HUES64 (cell line): ENCODE measurements around the gene ANKRD24.
"Not testable (repeated sequence)": the region's sequence is repeated elsewhere in the genome, so short reads cannot be mapped to it uniquely, and the experiment has no call there.

ENCODE experiments used
- H3K27ac ChIP-seq: 2 replicates; pipeline ENCODE4 v1.7.0; 2013; ENCODE audit warnings: low read depth, low read length, inconsistent platforms
- H3K27me3 ChIP-seq: 2 replicates; pipeline ENCODE4 v1.6.1; 2013; ENCODE audit warnings: mild to moderate bottlenecking, low read length; ENCODE audit not compliant: insufficient read depth
- H3K36me3 ChIP-seq: 2 replicates; pipeline ENCODE4 v1.6.1; 2013; ENCODE audit warnings: mild to moderate bottlenecking, low read length; ENCODE audit not compliant: insufficient read depth
- H3K4me1 ChIP-seq: 2 replicates; pipeline ENCODE4 v1.6.1; 2013; ENCODE audit warnings: mild to moderate bottlenecking, low read length, moderate library complexity; ENCODE audit not compliant: insufficient read depth
- H3K4me3 ChIP-seq: 2 replicates; pipeline ENCODE4 v1.5.1; 2013; ENCODE audit warnings: mild to moderate bottlenecking, low read length, moderate library complexity
- H3K9ac ChIP-seq: 2 replicates; pipeline ENCODE4 v1.6.1; 2013; ENCODE audit warnings: mild to moderate bottlenecking, low read depth, low read length
- H3K9me3 ChIP-seq: 2 replicates; pipeline ENCODE4 v1.6.1; 2013; ENCODE audit warnings: low read depth, low read length; ENCODE audit not compliant: insufficient read depth
- WGBS: fragments of 150-250, 120-280 bp; methylation state at CpG from one replicate; pipeline ENCODE4 v1.1.7; 2013; ENCODE audit warnings: missing lambda C conversion rate; 5-methylcytosine and 5-hydroxymethylcytosine counted together

The ANKRD24 gene

GRCh38 chr19:4152241-4152998, 30.1 kb upstream of the ANKRD24 start:
- Histone ChIP-seq H3K9ac (no peak overlapping the region), H3K27ac (no peak overlapping the region), H3K4me3 (no peak overlapping the region), H3K4me1 (no peaks in the 10 kb centered on the region), H3K9me3 (no peaks in the 10 kb centered on the region), H3K36me3 (no peaks in the 10 kb centered on the region), H3K27me3 (no peaks in the 10 kb centered on the region)
- 89% methylated on average over 10 of the region's 10 CpGs for whole genome bisulfite sequencing

- no peaks in the 10 kb centered on the region for H3K9me3 ChIP-seq
- H3K27ac ChIP-seq = no peak overlapping the region
- WGBS = 86% methylated on average over 21 of the region's 21 CpGs
- H3K4me1 ChIP-seq = no peaks in the 10 kb centered on the region
- no peaks in the 10 kb centered on the region for H3K27me3 ChIP-seq
- H3K36me3 ChIP-seq = no peaks in the 10 kb centered on the region
- H3K4me3 ChIP-seq = no peak overlapping the region
- no peak overlapping the region for H3K9ac ChIP-seq
Observed at GRCh38 chr19:4154571-4155312, 27.7 kb upstream of the ANKRD24 start.

- Histone ChIP-seq H3K9me3 (no peaks in the 10 kb centered on the region), H3K27me3 (no peaks in the 10 kb centered on the region), H3K36me3 (no peaks in the 10 kb centered on the region), H3K27ac (no peak overlapping the region), H3K4me1 (no peaks in the 10 kb centered on the region), H3K4me3 (no peak overlapping the region), H3K9ac (no peak overlapping the region)
- WGBS = 88% methylated on average over 6 of the region's 6 CpGs
Observed at GRCh38 chr19:4157164-4157563, 25.3 kb upstream of the ANKRD24 start.

GRCh38 chr19:4157971-4158370, 24.5 kb upstream of the ANKRD24 start:
- not testable (repeated sequence) for H3K4me1 ChIP-seq, H3K9me3 ChIP-seq, H3K36me3 ChIP-seq, H3K4me3 ChIP-seq, H3K27ac ChIP-seq, H3K9ac ChIP-seq, H3K27me3 ChIP-seq
- 89% methylated on average over 8 of the region's 8 CpGs for WGBS

- no peaks in the 10 kb centered on the region for H3K36me3 ChIP-seq
- no peaks in the 10 kb centered on the region for H3K4me1 ChIP-seq
- no peaks in the 10 kb centered on the region for H3K9me3 ChIP-seq
- H3K27ac ChIP-seq = no peak overlapping the region
- no peaks in the 10 kb centered on the region; the same call in 1 of the 2 replicates for H3K27me3 ChIP-seq
- 82% methylated on average over 7 of the region's 7 CpGs for WGBS
- no peak overlapping the region for H3K9ac ChIP-seq
- no peak overlapping the region for H3K4me3 ChIP-seq
Observed at GRCh38 chr19:4161415-4162077, 20.9 kb upstream of the ANKRD24 start.

GRCh38 chr19:4164262-4164661, 18.2 kb upstream of the ANKRD24 start:
- H3K4me3 ChIP-seq = no peak overlapping the region
- H3K4me1 ChIP-seq = no peaks in the 10 kb centered on the region
- no peaks in the 10 kb centered on the region for H3K36me3 ChIP-seq
- H3K9ac ChIP-seq = no peak overlapping the region
- no peaks in the 10 kb centered on the region for H3K9me3 ChIP-seq
- 66% methylated on average over 11 of the region's 11 CpGs for WGBS
- H3K27me3 ChIP-seq = no peaks in the 10 kb centered on the region; the same call in 1 of the 2 replicates
- no peak overlapping the region for H3K27ac ChIP-seq

- 65% methylated on average over 22 of the region's 22 CpGs for WGBS
- Histone ChIP-seq H3K4me1 (no peaks in the 10 kb centered on the region), H3K4me3 (no peak overlapping the region), H3K36me3 (0 out of 2 replicates have a peak, but pooled peaks cover 6% of the 10 kb centered on the region), H3K9ac (no peak overlapping the region), H3K27ac (no peak overlapping the region), H3K9me3 (no peaks in the 10 kb centered on the region), H3K27me3 (peaks cover 15% of the 10 kb centered on the region)
Observed at GRCh38 chr19:4171676-4172075, 10.8 kb upstream of the ANKRD24 start.

GRCh38 chr19:4172861-4173473, 9.5 kb upstream of the ANKRD24 start:
- 11% methylated on average over 45 of the region's 45 CpGs for WGBS
- Histone ChIP-seq H3K9ac (no peak overlapping the region), H3K27ac (no peak overlapping the region), H3K4me3 (peak overlapping the region; percentile 30), H3K36me3 (0 out of 2 replicates have a peak, but pooled peaks cover 6% of the 10 kb centered on the region), H3K27me3 (peaks cover 15% of the 10 kb centered on the region), H3K4me1 (no peaks in the 10 kb centered on the region), H3K9me3 (no peaks in the 10 kb centered on the region)

GRCh38 chr19:4173479-4174212, 8.8 kb upstream of the ANKRD24 start:
- no peaks in the 10 kb centered on the region for H3K4me1 ChIP-seq
- WGBS = 52% methylated on average over 11 of the region's 11 CpGs
- H3K36me3 ChIP-seq = 0 out of 2 replicates have a peak, but pooled peaks cover 6% of the 10 kb centered on the region
- H3K27ac ChIP-seq = no peak overlapping the region
- peaks cover 15% of the 10 kb centered on the region for H3K27me3 ChIP-seq
- no peaks in the 10 kb centered on the region for H3K9me3 ChIP-seq
- peak overlapping the region; percentile 30 for H3K4me3 ChIP-seq
- no peak overlapping the region for H3K9ac ChIP-seq

- no peak overlapping the region for H3K4me3 ChIP-seq
Observed at GRCh38 chr19:4174213-4174894, 8.1 kb upstream of the ANKRD24 start.

More at GRCh38 chr19:4174213-4174894, 8.1 kb upstream of the ANKRD24 start:
- Histone ChIP-seq H3K36me3 (0 out of 2 replicates have a peak, but pooled peaks cover 6% of the 10 kb centered on the region), H3K4me1 (no peaks in the 10 kb centered on the region), H3K9me3 (no peaks in the 10 kb centered on the region), H3K27ac (no peak overlapping the region), H3K27me3 (peaks cover 15% of the 10 kb centered on the region), H3K9ac (no peak overlapping the region)
- WGBS = 92% methylated on average over 21 of the region's 21 CpGs
